K562 (cell line): ENCODE data around the gene COBLL1. TPM values are rescaled to one million over a fixed set of nuclear protein-coding genes. Genes with fewer than 3 reads are reported as not detected.

ENCODE experiments used
- ZKSCAN8 ChIP-seq: fragments of 200-800 bp; sonication (Bioruptor generic); IDR thresholded peaks from 2 replicates; pipeline ENCODE4 v1.6.1; 2016; ENCODE audit warnings: missing genetic modification characterization, missing compliant biosample characterization
- polyA plus RNA-seq, 8 experiments: library from polyadenylated mRNA; depleted of rRNA in 4 of 8; stranded (reverse) in 5 of 8; unstranded in 3 of 8; fragments of >200 nt; fragmentation: Nextera tagmentation in 2 of 8; fragmentation: Illumina TruSeq in 1 of 8; extraction: Ambion mirVana in 2 of 8; extraction: Trizol in 1 of 8; gene quantifications; 2 replicates each; pipeline versions ENCODE4 v1.2.1 to v1.2.3, GENCODE V29; 2011 to 2014; ENCODE audit warnings: inconsistent platforms in 1 of 8, missing spikeins in 1 of 8
- total RNA-seq, 7 experiments: library from RNA; depleted of rRNA in 6 of 7; stranded (reverse); fragments of >200 nt in 6 of 7; fragmentation: Illumina TruSeq in 2 of 7; extraction: Trizol in 2 of 7; gene quantifications; 2 replicates each; pipeline versions ENCODE4 v1.2.1 to v1.2.3, GENCODE V29; 2011 to 2021; ENCODE audit warnings: low replicate concordance in 1 of 7
- TF ChIP-seq, protein P1 (sequence below): fragments of 250-450 bp; sonication (Bioruptor Pico); IDR thresholded peaks from 2 replicates; pipeline ENCODE4 v1.4.0; 2020; ENCODE audit warnings: mild to moderate bottlenecking, moderate library complexity, borderline replicate concordance
- TF ChIP-seq, protein P2 (sequence below): IDR thresholded peaks from 3 replicates; pipeline ENCODE4 v1.6.1; 2011; ENCODE audit warnings: borderline replicate concordance, mild to moderate bottlenecking; ENCODE audit not compliant: insufficient read length, insufficient read depth
- TF ChIP-seq, protein P3 (sequence below): sonication (generic); formaldehyde crosslinking; IDR thresholded peaks from 2 replicates; pipeline ENCODE4 v1.8.1; 2023; ENCODE audit warnings: missing genetic modification reagents, mild to moderate bottlenecking, borderline replicate concordance
- TF ChIP-seq, protein P4 (sequence below): fragments of 450-650 bp; IDR thresholded peaks from 2 replicates; pipeline ENCODE4 v1.6.1; 2016; ENCODE audit warnings: low read depth
- TF ChIP-seq, protein P5 (sequence below): fragments of 250-450 bp; sonication (Bioruptor Pico); IDR thresholded peaks from 2 replicates; pipeline ENCODE4 v1.5.0; 2020; ENCODE audit warnings: mild to moderate bottlenecking, borderline replicate concordance

COBLL1 gene
- total and polyA plus RNA-seq, 9 of the 15 experiments (the other 6 are each of a cell fraction or from before 2014, with no cell fraction given) = 0.07 to 1.6 (median 0.71) TPM

DNA sequence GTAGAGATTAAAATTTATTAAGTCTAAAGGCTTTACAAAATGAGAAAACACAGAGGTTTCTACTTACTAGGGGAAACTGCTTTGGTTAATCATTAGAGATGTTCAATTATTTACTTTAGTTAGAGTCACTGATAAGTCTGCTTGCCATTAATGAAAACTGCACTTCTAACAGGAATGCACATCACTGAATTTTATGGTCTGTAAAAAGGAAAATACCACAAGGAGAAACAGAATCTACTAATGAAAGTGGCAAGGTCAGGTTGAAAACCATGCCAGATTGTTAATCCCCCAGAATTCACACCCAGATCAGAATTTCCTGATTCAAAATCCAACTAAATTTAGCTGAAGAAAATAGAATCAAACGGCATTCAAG, 129.9 kb downstream of the COBLL1 start (continued):
- TF ChIP-seq, protein P1, sequence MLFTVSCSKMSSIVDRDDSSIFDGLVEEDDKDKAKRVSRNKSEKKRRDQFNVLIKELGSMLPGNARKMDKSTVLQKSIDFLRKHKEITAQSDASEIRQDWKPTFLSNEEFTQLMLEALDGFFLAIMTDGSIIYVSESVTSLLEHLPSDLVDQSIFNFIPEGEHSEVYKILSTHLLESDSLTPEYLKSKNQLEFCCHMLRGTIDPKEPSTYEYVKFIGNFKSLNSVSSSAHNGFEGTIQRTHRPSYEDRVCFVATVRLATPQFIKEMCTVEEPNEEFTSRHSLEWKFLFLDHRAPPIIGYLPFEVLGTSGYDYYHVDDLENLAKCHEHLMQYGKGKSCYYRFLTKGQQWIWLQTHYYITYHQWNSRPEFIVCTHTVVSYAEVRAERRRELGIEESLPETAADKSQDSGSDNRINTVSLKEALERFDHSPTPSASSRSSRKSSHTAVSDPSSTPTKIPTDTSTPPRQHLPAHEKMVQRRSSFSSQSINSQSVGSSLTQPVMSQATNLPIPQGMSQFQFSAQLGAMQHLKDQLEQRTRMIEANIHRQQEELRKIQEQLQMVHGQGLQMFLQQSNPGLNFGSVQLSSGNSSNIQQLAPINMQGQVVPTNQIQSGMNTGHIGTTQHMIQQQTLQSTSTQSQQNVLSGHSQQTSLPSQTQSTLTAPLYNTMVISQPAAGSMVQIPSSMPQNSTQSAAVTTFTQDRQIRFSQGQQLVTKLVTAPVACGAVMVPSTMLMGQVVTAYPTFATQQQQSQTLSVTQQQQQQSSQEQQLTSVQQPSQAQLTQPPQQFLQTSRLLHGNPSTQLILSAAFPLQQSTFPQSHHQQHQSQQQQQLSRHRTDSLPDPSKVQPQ (CRISPR knock-in tag) = no peak
- TF ChIP-seq, protein P2, sequence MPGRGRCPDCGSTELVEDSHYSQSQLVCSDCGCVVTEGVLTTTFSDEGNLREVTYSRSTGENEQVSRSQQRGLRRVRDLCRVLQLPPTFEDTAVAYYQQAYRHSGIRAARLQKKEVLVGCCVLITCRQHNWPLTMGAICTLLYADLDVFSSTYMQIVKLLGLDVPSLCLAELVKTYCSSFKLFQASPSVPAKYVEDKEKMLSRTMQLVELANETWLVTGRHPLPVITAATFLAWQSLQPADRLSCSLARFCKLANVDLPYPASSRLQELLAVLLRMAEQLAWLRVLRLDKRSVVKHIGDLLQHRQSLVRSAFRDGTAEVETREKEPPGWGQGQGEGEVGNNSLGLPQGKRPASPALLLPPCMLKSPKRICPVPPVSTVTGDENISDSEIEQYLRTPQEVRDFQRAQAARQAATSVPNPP = no peak
- TF ChIP-seq, protein P3, sequence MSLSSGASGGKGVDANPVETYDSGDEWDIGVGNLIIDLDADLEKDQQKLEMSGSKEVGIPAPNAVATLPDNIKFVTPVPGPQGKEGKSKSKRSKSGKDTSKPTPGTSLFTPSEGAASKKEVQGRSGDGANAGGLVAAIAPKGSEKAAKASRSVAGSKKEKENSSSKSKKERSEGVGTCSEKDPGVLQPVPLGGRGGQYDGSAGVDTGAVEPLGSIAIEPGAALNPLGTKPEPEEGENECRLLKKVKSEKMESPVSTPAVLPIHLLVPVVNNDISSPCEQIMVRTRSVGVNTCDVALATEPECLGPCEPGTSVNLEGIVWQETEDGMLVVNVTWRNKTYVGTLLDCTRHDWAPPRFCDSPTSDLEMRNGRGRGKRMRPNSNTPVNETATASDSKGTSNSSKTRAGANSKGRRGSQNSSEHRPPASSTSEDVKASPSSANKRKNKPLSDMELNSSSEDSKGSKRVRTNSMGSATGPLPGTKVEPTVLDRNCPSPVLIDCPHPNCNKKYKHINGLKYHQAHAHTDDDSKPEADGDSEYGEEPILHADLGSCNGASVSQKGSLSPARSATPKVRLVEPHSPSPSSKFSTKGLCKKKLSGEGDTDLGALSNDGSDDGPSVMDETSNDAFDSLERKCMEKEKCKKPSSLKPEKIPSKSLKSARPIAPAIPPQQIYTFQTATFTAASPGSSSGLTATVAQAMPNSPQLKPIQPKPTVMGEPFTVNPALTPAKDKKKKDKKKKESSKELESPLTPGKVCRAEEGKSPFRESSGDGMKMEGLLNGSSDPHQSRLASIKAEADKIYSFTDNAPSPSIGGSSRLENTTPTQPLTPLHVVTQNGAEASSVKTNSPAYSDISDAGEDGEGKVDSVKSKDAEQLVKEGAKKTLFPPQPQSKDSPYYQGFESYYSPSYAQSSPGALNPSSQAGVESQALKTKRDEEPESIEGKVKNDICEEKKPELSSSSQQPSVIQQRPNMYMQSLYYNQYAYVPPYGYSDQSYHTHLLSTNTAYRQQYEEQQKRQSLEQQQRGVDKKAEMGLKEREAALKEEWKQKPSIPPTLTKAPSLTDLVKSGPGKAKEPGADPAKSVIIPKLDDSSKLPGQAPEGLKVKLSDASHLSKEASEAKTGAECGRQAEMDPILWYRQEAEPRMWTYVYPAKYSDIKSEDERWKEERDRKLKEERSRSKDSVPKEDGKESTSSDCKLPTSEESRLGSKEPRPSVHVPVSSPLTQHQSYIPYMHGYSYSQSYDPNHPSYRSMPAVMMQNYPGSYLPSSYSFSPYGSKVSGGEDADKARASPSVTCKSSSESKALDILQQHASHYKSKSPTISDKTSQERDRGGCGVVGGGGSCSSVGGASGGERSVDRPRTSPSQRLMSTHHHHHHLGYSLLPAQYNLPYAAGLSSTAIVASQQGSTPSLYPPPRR (CRISPR knock-in tag) = no peak
- TF ChIP-seq, protein P4, sequence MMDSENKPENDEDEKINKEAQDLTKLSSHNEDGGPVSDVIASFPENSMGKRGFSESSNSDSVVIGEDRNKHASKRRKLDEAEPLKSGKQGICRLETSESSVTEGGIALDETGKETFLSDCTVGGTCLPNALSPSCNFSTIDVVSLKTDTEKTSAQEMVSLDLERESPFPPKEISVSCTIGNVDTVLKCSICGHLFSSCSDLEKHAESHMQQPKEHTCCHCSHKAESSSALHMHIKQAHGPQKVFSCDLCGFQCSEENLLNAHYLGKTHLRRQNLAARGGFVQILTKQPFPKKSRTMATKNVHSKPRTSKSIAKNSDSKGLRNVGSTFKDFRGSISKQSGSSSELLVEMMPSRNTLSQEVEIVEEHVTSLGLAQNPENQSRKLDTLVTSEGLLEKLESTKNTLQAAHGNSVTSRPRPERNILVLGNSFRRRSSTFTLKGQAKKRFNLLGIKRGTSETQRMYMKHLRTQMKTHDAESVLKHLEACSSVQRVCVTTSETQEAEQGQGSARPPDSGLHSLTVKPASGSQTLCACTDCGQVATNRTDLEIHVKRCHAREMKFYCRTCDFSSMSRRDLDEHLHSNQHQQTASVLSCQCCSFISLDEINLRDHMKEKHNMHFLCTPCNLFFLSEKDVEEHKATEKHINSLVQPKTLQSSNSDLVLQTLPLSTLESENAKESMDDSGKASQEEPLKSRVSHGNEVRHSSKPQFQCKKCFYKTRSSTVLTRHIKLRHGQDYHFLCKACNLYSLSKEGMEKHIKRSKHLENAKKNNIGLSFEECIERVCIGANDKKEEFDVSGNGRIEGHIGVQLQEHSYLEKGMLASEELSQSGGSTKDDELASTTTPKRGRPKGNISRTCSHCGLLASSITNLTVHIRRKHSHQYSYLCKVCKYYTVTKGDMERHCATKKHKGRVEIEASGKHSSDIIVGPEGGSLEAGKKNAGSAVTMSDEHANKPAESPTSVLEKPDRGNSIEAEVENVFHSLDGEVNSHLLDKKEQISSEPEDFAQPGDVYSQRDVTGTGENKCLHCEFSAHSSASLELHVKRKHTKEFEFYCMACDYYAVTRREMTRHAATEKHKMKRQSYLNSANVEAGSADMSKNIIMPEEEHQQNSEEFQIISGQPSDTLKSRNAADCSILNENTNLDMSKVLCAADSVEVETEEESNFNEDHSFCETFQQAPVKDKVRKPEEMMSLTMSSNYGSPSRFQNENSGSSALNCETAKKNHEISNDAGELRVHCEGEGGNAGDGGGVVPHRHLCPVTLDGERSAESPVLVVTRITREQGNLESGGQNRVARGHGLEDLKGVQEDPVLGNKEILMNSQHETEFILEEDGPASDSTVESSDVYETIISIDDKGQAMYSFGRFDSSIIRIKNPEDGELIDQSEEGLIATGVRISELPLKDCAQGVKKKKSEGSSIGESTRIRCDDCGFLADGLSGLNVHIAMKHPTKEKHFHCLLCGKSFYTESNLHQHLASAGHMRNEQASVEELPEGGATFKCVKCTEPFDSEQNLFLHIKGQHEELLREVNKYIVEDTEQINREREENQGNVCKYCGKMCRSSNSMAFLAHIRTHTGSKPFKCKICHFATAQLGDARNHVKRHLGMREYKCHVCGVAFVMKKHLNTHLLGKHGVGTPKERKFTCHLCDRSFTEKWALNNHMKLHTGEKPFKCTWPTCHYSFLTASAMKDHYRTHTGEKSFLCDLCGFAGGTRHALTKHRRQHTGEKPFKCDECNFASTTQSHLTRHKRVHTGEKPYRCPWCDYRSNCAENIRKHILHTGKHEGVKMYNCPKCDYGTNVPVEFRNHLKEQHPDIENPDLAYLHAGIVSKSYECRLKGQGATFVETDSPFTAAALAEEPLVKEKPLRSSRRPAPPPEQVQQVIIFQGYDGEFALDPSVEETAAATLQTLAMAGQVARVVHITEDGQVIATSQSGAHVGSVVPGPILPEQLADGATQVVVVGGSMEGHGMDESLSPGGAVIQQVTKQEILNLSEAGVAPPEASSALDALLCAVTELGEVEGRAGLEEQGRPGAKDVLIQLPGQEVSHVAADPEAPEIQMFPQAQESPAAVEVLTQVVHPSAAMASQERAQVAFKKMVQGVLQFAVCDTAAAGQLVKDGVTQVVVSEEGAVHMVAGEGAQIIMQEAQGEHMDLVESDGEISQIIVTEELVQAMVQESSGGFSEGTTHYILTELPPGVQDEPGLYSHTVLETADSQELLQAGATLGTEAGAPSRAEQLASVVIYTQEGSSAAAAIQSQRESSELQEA = no peak
- no peak for TF ChIP-seq ZKSCAN8
- TF ChIP-seq, protein P5, sequence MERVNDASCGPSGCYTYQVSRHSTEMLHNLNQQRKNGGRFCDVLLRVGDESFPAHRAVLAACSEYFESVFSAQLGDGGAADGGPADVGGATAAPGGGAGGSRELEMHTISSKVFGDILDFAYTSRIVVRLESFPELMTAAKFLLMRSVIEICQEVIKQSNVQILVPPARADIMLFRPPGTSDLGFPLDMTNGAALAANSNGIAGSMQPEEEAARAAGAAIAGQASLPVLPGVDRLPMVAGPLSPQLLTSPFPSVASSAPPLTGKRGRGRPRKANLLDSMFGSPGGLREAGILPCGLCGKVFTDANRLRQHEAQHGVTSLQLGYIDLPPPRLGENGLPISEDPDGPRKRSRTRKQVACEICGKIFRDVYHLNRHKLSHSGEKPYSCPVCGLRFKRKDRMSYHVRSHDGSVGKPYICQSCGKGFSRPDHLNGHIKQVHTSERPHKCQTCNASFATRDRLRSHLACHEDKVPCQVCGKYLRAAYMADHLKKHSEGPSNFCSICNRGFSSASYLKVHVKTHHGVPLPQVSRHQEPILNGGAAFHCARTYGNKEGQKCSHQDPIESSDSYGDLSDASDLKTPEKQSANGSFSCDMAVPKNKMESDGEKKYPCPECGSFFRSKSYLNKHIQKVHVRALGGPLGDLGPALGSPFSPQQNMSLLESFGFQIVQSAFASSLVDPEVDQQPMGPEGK (CRISPR knock-in tag) = no peak
